ENCODE measurements around the gene EMCN.

- TF ChIP-seq CTCF (IDR thresholded peaks at IDR 0.05; ENCODE audit: low read depth, low read length) (no peak), EZH2phosphoT487 (IDR thresholded peaks at IDR 0.05; ENCODE audit: low read depth) (no peak)
These were observed 23.7 kb downstream of the EMCN start for GRCh38 chr4:100494166-100494565.
